H54 (cell line): ENCODE measurements around the gene ITGAL.

ENCODE experiments used
- DNase-seq: peaks from one replicate; pipeline ENCODE4 v3.0.0; 2011; ENCODE audit warnings: low spot score, mixed read lengths; ENCODE audit not compliant: insufficient read length
- FAIRE-seq: peaks from 3 replicates; lab custom pipeline; 2011; peaks lifted over from hg19 to GRCh38; lab: Jason Lieb, UNC
- POLR2A ChIP-seq: IDR thresholded peaks from 2 replicates; pipeline ENCODE4 v1.6.1; 2011; ENCODE audit warnings: low read depth, mild to moderate bottlenecking, low read length

Gene ITGAL

DNA sequence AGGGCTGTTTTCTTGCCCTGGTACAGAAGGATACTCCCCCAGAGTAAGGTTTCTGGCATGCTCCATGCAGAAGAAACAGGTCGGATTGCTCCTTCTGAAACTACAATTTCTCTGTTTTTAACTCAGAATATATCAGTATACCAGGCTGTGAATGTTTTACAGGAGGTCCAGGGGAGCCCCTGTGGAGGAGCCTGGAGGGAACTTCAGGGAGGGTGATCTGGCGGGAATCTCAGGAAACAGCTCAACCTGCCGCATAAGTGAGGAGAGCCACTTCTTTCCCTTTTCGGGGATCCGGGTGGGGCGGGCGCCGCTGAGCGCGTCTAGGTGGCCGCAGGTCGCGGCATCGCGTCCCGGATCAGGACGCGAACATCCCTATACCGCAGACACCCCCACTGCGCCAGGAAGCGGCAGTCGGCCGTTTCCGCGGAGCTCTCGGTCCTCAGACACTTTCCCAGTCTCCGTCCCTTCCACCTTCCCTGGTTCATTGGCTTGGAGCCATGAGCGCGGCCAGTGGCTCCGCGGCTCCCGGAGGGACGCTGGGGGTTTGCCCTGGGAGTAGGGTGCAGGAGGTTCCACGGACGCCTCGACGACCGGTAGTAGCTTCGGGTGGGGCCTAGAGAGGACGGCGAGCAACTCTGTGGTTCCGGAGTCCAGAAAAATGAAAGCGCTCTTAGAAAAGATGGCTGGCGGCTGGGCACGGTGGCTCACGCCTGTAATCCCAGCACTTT, 88.7 kb downstream of the ITGAL start:
- FAIRE-seq = no peak
- no peak for TF ChIP-seq POLR2A
- DNase-seq = no peak

DNA sequence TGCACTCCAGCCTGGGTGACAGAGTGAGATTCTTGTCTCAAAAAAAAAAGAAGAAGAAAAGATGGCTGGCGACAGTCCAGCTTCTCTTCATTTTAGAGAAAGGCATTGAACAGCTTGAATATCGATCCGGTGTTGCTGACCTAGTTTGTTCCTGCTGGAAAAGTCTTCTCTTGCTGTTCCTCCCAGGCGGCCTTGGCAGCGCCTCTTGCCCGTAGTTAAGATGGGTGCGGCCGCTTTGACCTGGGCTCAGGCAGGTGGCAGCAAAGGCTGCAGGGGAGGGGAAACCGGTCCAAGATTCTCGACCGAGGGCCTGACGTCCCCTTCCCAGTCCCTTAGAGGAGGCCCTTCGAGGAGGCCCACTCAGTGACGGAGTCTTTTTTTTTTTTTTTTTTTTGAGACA, 89.5 kb downstream of the ITGAL start:
- DNase-seq (no peak), FAIRE-seq (no peak)
- no peak for TF ChIP-seq POLR2A

DNA sequence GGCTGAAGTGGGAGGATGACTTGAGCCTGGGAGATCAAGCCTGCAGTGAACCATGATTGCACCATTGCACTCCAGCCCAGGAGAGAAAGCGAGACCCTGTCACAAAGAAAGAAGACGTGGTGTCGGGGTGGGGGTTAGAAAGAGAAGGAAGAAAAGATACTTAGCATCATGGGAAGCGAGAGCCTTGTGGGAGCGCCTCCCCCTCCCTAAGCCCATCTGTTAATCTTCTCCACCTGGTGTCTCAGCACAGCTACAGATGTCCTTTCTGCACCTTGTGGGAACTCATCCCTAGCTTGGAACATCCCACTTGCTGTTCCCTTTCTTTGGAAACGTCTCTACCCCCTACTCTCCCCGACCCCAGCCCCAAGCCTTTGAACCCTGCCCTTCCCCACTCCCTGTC, 93.0 kb downstream of the ITGAL start:
- DNase-seq (no peak), FAIRE-seq (no peak)
- TF ChIP-seq POLR2A = no peak

DNA sequence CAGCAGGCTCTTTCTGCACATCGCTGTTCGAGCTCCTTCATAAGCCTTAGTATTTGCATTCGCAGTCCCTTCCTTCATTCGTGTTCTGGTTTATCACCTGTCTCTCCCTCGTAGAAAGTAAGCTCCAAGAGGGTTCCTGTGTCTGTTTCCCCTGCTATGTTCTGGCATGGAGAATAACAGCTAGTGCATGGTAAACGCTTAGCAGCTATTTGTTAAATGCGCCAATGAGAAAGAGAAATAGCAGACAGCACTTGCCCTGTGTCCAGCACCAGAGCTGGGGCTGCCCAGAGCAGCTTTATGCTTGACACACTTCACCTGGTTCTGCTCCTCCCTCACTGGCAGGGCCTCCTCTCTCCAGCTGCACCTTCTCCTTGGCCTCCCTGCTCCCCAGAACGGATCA, 93.4 kb downstream of the ITGAL start:
- FAIRE-seq = no peak
- no peak for DNase-seq
- TF ChIP-seq POLR2A = no peak

DNA sequence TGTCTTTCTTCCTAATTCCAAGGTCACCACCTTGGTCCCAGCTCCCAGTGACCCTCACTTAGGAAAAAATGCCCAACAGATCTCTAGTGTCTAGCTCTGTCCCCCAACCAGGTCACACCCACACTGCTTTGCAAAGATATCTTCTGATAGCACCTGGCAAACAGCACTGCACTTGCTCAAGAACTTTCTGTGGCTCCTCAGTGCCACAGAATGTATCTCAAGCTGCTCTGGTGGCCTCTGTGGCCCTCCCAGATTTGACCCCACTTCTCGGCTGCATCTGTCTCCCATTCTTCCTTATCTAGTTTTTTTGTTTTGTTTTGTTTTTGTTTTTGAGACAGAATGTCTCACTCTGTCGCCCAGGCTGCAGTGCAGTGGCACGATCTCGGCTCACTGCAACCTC, 94.0 kb downstream of the ITGAL start:
- TF ChIP-seq POLR2A = no peak
- no peak for DNase-seq
- FAIRE-seq = no peak

DNA sequence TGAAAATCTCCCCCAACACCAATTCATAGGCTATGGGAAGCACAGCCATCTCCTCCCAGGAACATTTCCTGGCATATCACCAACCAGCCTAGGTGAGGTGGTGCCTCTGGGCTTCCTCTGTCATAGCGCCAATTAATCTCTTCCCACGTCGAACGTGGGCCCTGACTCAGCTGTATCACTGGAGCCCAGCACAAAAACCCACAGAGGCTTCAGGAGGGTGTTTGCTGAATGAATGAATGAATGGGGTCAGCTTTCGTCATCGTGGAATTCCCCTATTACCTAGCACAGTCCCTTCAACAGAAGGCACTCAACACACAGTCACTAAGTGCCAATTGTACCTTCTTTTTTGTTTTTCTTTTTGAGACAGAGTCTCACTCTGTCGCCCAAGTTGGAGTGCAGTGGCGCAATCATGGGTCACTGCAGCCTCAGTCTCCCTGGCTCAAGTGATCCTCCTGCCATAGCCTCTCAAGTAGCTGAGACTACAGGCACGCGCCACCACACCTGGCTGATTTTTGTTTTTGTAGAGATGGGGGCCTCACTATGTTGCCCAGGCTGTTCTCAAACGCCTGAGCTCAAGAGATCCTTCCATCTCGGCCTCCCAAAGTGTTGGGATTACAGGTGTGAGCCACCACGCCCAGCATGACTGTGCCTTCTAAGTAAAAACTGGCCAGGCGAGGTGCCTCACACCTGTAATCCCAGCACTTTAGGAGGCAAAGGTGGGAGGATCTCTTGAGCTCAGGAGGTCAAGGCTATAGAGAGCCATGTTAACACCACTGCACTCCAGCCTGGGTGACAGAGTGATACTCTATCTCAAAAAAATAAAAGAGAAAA, 94.8 kb downstream of the ITGAL start:
- TF ChIP-seq POLR2A = no peak
- FAIRE-seq (no peak), DNase-seq (peak; percentile 19)

DNA sequence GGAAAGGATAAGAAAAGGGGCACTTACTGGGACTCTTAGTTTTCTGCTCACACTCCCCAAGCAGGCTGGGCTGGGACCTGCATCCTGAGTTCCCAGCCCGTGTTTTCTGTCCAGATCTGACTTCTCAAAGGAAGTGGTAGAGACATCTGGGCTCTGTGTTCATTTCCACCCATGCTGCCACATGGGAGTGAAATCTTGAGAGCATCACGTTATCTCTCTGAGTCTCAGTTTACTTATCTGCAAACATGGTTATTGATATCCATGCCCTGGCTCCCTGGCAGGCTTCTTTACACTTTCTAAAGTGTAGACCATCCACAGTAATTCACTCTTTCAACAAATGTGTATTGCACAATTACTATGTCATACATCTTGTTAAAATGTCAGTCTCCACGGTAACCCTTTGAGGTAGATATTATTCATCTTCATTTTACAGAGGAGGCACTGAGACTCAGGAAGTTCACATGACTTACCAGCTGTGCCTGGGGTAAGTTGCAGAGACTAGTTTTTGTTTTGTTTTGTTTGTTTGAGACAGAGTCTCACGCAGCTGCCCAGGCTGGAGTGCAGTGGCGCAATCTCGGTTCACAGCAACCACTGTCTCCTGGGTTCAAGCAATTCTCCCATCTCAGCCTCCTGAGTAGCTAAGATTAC, 95.6 kb downstream of the ITGAL start:
- peak; percentile 69 for FAIRE-seq
- peak; percentile 62 for DNase-seq
- TF ChIP-seq POLR2A = no peak

DNA sequence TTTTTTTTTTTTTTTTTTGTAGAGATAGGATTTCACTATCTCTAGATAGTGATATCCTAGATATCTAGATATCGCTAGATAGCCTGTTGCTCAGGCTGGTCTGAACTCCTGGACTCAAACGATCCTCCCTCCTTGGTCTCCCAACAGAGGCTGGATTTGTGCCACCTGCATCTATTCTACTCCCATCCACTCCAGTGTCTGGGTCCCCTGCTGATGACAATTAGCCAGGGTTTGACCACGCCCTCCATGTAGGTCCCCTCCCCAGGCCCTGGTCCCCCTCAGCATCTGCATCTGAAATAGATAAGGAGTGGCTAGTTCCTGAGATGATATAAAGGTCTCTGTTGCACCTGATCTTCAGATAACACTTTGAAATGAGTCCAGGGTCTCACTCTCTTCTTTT, 96.7 kb downstream of the ITGAL start:
- no peak for TF ChIP-seq POLR2A
- no peak for FAIRE-seq
- no peak for DNase-seq

DNA sequence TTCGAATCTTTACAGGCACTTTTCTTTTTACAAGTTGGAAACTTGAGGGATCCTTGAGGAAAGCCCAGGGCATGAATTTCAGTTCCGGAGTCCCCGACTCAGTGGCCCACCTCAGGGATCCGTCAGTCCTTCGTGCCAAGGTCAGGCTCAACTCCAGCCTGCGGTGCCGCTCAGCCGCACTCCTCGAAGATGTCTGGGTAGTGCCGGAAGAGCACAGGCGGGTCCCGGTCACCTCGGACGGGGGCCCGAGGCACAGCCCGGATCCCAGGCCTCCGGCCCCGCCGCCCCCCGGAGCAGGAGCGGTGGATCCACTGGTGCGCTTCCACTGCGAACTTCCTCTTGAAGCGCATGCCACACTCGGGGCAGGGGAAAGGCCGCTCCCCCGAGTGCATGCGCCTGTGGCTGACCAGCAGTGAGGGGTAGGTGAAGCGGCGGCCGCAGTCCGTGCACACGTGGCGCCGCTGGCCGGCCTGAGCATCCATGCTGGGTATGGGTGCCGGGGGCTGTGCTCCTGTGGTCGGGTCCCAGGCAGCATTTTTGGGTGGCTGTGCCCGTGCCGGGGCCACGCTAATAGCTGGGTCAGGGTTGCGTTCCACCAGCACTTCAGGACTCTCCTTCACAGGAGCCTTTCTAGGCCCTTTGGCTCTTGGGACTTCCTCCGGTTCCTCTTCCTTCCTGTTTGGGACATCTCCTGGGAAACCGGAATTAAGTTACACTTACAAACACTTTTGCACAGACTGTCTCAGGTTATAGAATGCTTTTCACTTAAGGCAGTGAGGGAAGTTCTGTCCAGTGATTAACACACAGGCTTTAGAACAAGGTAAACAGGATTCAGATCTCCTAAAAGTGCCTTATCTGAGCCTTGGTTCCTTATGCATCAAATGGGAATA, 97.4 kb downstream of the ITGAL start:
- no peak for TF ChIP-seq POLR2A
- DNase-seq (no peak), FAIRE-seq (no peak)

DNA sequence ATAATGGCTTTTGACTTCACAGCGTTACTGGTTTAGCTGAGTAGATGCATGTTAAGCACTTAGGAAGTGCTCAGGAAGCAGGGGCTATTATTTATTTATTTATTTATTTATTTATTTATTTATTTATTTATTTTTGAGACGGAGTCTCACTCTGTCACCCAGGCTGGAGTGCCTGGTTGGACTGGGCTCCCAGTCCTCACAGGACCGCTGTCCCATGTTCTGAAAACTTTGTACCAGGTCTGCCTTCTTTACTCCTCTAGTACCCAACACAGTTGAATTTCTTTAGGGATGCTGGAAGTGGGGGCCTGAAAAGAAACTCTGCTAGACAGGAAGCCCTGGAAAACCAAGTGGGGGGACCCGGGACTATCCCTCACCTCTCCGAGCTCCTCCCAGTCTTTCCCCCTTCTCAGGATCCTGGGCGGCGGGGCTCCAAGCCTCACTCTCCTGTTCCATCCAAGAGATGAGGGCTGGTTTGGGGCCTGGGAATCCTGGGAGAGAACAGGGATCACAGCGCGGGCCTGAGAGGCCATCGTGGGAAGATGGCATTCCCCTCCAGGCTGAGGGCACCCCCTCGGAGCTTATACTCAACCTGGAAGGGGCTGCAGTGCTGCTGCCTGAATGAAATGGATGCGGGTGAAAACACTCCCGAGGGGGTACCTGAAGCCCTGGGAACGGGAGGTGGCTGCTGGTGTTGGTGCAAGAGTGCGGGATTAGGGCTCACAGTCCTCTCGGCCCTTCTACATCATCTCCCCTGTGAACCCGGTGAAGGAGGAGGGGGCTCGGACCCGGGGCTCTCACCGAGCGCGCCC, 98.3 kb downstream of the ITGAL start:
- no peak for TF ChIP-seq POLR2A
- DNase-seq = no peak
- FAIRE-seq = no peak

DNA sequence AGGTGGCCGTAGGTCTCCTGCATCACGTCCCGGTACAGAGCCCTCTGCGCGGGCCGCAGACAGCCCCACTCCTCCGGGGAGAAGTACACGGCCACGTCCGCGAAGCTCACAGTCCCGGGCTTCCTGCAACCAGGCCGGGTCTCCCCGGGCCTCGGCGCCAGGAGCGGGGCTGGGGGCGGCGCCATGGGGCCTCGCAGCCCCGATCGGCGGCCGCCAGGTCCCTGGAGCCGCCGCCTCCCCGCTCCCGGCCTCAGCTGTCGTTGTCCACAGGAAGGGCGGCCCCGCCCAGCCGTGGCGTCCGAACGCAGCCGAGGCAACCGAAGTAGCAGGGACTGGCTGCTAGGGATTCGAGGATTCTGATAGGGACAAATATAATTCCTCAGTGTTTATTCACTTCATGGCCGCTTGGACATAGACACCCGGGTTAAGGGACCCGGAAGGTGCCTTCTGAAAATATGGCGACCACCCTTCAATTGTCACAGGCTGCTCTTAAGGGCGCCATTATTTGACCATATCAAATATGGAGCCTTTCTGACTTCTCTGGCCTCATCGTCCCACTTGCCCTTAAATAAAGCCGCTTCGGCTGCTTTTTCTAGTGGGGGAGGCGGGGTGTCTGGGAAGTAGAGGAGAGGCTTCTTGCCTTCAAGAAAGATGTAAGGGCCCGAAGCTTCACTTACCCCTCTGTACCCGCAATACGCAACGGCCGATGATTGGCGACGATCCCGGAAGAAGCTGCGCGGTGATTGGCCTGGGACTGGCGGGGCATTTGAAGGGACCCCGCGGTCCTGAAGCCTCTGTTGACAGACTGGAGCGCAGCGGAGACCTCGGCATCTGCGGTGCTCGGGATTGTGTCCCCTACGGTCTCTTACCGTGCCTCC, 99.1 kb downstream of the ITGAL start, which contains the start of gene ZNF688:
TSS of gene ZNF688 (minus strand) at position 270 of the 878 bp plus-strand sequence. CDS start at position 185, 85 bp downstream.
- peak; percentile 93 for DNase-seq
- peak; percentile 53 for TF ChIP-seq POLR2A
- FAIRE-seq = peak; percentile 67
